22Rv1 (cell line): Measurements from ENCODE around the gene AXL.

Source experiments
- ZFX ChIP-seq: fragments of 450-650 bp; IDR thresholded peaks from 2 replicates; pipeline ENCODE4 v1.6.1; 2017; ENCODE audit warnings: antibody characterized with exemption, borderline replicate concordance
- TF ChIP-seq, protein P1 (sequence below): fragments of 450-650 bp; IDR thresholded peaks from 2 replicates; pipeline ENCODE4 v1.5.1; 2017; ENCODE audit warnings: mild to moderate bottlenecking

DNA sequence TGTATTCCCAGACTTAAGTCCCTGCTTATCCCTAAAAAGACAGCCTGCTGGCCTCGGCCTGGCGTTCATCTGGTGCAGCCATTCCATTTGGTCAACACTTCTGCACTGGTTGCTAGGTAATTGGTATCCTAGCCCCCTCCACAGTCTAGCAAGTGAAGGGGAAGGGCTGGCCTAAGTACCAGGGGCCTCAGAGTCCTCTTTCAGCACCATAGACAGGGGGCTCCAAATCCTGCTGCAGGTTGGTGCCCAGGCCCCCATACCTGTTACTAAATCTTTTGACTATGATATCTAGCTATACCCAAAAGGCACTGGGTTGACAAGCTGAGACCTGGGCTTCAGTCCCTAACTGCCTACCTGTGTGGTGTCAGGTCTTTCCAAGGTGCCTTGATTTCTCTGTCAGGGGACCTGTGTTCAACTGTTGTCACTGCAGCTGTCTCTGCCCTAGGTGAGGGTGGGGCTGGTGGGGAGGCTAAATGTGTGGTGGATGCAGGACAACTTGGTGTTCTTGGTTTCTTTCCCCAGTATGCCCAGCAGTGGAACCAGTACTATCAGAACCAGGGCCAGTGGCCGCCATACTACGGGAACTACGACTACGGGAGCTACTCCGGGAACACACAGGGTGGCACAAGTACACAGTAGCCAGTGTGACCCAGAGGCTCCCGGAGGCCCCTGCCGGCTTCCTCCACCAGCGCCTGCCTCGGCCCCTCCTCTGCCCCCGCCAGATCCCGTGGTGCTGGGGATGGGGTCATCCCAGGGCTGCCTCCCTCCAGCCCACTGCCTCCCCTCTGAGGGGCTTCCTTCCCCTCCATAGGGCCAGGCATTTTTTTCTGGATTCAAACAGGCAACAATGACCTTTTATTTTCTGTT, 87.1 kb downstream of the AXL start:
- TF ChIP-seq, protein P1, sequence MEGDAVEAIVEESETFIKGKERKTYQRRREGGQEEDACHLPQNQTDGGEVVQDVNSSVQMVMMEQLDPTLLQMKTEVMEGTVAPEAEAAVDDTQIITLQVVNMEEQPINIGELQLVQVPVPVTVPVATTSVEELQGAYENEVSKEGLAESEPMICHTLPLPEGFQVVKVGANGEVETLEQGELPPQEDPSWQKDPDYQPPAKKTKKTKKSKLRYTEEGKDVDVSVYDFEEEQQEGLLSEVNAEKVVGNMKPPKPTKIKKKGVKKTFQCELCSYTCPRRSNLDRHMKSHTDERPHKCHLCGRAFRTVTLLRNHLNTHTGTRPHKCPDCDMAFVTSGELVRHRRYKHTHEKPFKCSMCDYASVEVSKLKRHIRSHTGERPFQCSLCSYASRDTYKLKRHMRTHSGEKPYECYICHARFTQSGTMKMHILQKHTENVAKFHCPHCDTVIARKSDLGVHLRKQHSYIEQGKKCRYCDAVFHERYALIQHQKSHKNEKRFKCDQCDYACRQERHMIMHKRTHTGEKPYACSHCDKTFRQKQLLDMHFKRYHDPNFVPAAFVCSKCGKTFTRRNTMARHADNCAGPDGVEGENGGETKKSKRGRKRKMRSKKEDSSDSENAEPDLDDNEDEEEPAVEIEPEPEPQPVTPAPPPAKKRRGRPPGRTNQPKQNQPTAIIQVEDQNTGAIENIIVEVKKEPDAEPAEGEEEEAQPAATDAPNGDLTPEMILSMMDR, result no peak
- no peak for TF ChIP-seq ZFX
